Measurements from ENCODE around the gene TTC3. TPM values are rescaled to one million over a fixed set of nuclear protein-coding genes. Genes with fewer than 3 reads are reported as not detected.

Gene TTC3
- total and polyA plus RNA-seq, 2 of the 13 experiments (the other 11 are each of a cell fraction or from before 2014, with no cell fraction given): 55.7 to 108 TPM

DNA sequence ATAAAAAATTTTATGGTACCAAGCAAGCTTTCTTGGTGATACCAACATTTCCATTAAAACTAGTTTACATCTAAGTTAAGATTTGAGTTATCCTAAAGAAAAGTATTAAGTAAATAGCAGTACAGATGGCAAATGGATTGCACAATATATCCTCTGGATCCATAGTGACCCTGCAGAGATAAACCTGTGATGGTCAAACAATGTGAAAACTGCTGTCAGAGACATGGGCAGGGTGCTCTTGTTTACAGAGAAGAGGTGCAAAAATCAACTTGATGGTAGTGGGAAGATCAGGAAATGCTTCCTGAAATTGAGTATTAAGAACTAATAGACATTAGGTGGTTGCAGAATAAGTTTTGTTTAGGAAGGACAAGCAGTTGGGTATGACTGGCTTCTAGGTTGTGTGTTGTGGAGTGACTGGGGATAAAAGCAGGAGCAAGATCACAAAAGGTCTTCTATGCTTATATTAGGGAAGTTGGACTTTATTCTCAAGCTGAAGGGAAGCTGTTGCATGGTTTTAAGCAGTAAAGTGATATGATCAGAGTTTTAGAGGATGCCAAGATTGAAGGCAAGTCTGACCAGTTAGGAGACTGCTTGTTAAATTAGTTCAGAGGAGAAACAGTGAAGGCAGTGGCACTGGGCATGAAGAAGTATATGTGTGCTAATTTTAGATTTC is 9.9 kb downstream of the TTC3 start (continued):
- peak; percentile 83; the same call in 1 of the 2 replicates for TF ChIP-seq ZNF609 (CRISPR knock-in tag; IDR thresholded peaks at IDR 0.05; ENCODE audit: borderline replicate concordance)
- TF ChIP-seq MEF2D (CRISPR knock-in tag; IDR thresholded peaks at IDR 0.05): no peak
- peak; percentile 85 for TF ChIP-seq PAXIP1 (CRISPR knock-in tag; conservative IDR thresholded peaks at IDR 0.05)
- TF ChIP-seq DZIP1 (CRISPR knock-in tag; IDR thresholded peaks at IDR 0.05): no peak
- no peak for TF ChIP-seq MAFF (IDR thresholded peaks at IDR 0.05; ENCODE audit: low read depth, low read length)
- TF ChIP-seq JUND (CRISPR knock-in tag; IDR thresholded peaks at IDR 0.05): no peak
- TF ChIP-seq KLF16 (CRISPR knock-in tag; IDR thresholded peaks at IDR 0.05): no peak
- TF ChIP-seq, protein P1, sequence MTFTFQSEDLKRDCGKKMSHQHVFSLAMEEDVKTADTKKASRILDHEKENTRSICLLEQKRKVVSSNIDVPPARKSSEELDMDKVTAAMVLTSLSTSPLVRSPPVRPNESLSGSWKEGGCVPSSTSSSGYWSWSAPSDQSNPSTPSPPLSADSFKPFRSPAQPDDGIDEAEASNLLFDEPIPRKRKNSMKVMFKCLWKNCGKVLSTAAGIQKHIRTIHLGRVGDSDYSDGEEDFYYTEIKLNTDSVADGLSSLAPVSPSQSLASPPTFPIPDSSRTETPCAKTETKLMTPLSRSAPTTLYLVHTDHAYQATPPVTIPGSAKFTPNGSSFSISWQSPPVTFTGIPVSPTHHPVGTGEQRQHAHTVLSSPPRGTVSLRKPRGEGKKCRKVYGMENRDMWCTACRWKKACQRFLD (CRISPR knock-in tag; IDR thresholded peaks at IDR 0.05; ENCODE audit: borderline replicate concordance): no peak

Data from HepG2 (cell line).